ENCODE data around the gene EME2. TPM values are rescaled to one million over a fixed set of nuclear protein-coding genes. Genes with fewer than 3 reads are reported as not detected.
A peak's percentile ranks its signal among the peaks of the same experiment; 100 is the strongest.

Gene EME2
- total RNA-seq, 1 experiment from 2014 or later: 24.2 TPM

- Histone ChIP-seq H3K36me3 (ENCODE audit: low read depth) (no peaks in the 10 kb centered on the region), H3K79me2 (ENCODE audit: low read depth) (no peaks in the 10 kb centered on the region), H3K9me3 (ENCODE audit: insufficient read depth, low read depth) (no peaks in the 10 kb centered on the region), H3K4me1 (replicated peaks; ENCODE audit: insufficient read depth) (no peaks in the 10 kb centered on the region), H3K9me2 (ENCODE audit: insufficient read depth) (no peaks in the 10 kb centered on the region), H3K27me3 (ENCODE audit: insufficient read depth, low read depth) (no peaks in the 10 kb centered on the region), H3F3A (ENCODE audit: insufficient read depth, low read depth) (peaks cover 9% of the 10 kb centered on the region; the same call in 1 of the 2 replicates), H3K4me3 (no peak overlapping the region), H3K27ac (no peak overlapping the region), H2AFZ (no peak overlapping the region), H3K4me2 (no peak overlapping the region), H4K20me1 (ENCODE audit: insufficient read depth) (no peaks in the 10 kb centered on the region)
- CTCF ChIA-PET: no interaction called here
- intact Hi-C loops (cut with micrococcal nuclease; ENCODE audit: unreplicated experiment): no loop called here
- POLR2A ChIA-PET (ENCODE audit: unreplicated experiment): no interaction called here
- no peak for TF ChIP-seq CTCF (conservative IDR thresholded peaks at IDR 0.05)
- no peak for TF ChIP-seq EZH2 (IDR thresholded peaks at IDR 0.05; ENCODE audit: low read depth)
- BruUV-seq (replicated peaks): no TSS peak
- no peak for DNase-seq
Observed at GRCh38 chr16:1810536-1810935, 37.9 kb downstream of the EME2 start.

- ChIA-PET CTCF (no interaction called here), POLR2A (ENCODE audit: unreplicated experiment) (no interaction called here)
- Histone ChIP-seq H3K9me3 (ENCODE audit: insufficient read depth, low read depth) (no peaks in the 10 kb centered on the region), H3K27ac (no peak overlapping the region), H3K4me1 (replicated peaks; ENCODE audit: insufficient read depth) (no peaks in the 10 kb centered on the region), H4K20me1 (ENCODE audit: insufficient read depth) (no peaks in the 10 kb centered on the region), H3K4me3 (no peak overlapping the region), H3K9me2 (ENCODE audit: insufficient read depth) (no peaks in the 10 kb centered on the region), H3K4me2 (no peak overlapping the region), H3F3A (ENCODE audit: insufficient read depth, low read depth) (peaks cover 9% of the 10 kb centered on the region; the same call in 1 of the 2 replicates), H3K27me3 (ENCODE audit: insufficient read depth, low read depth) (no peaks in the 10 kb centered on the region), H2AFZ (no peak overlapping the region), H3K36me3 (ENCODE audit: low read depth) (0 out of 2 replicates have a peak, but pooled peaks cover 6% of the 10 kb centered on the region), H3K79me2 (ENCODE audit: low read depth) (no peaks in the 10 kb centered on the region)
- 0 out of 2 replicates have a peak, but pooled peaks have one; percentile 27 for TF ChIP-seq CTCF (conservative IDR thresholded peaks at IDR 0.05)
- TF ChIP-seq EZH2 (IDR thresholded peaks at IDR 0.05; ENCODE audit: low read depth): no peak
- no TSS peak for BruUV-seq (replicated peaks)
- DNase-seq: no peak
- intact Hi-C loops (cut with micrococcal nuclease; ENCODE audit: unreplicated experiment): no loop called here
Observed at GRCh38 chr16:1812732-1813163, 40.1 kb downstream of the EME2 start.

GRCh38 chr16:1815461-1815860 lies 42.9 kb downstream of the EME2 start:
- Histone ChIP-seq H3K4me1 (replicated peaks; ENCODE audit: insufficient read depth) (no peaks in the 10 kb centered on the region), H3K9me2 (ENCODE audit: insufficient read depth) (no peaks in the 10 kb centered on the region), H3K4me2 (no peak overlapping the region), H4K20me1 (ENCODE audit: insufficient read depth) (no peaks in the 10 kb centered on the region), H3K27me3 (ENCODE audit: insufficient read depth, low read depth) (no peaks in the 10 kb centered on the region), H3F3A (ENCODE audit: insufficient read depth, low read depth) (peaks cover 9% of the 10 kb centered on the region; the same call in 1 of the 2 replicates), H3K36me3 (ENCODE audit: low read depth) (0 out of 2 replicates have a peak, but pooled peaks cover 6% of the 10 kb centered on the region), H3K79me2 (ENCODE audit: low read depth) (no peaks in the 10 kb centered on the region), H3K27ac (no peak overlapping the region), H2AFZ (no peak overlapping the region), H3K9me3 (ENCODE audit: insufficient read depth, low read depth) (no peaks in the 10 kb centered on the region), H3K4me3 (no peak overlapping the region)
- no peak for DNase-seq
- BruUV-seq (replicated peaks): no TSS peak
- ChIA-PET CTCF (no interaction called here), POLR2A (ENCODE audit: unreplicated experiment) (no interaction called here)
- intact Hi-C loops (cut with micrococcal nuclease; ENCODE audit: unreplicated experiment): no loop called here
- no peak for TF ChIP-seq CTCF (conservative IDR thresholded peaks at IDR 0.05)
- no peak for TF ChIP-seq EZH2 (IDR thresholded peaks at IDR 0.05; ENCODE audit: low read depth)

All from PC-9 (cell line).